Mucosa of descending colon (tissue), 3 donors: ENCODE data around the gene MLN. TPM values are rescaled to one million over a fixed set of nuclear protein-coding genes. Genes with fewer than 3 reads are reported as not detected.

Experiments used
- ATAC-seq: fragments of 200-7000 bp; cut with Tn5 transposase; one replicate; pipeline ENCODE4 v1.9.1; 2020; ENCODE audit warnings: mild to moderate bottlenecking, moderate library complexity
- DNase-seq, 3 donors: peaks; one replicate each; pipeline ENCODE4 v3.0.0-alpha.2; 2020
- H3K36me3 ChIP-seq: fragments of 200-600 bp; one replicate; pipeline ENCODE4 v1.8.0; 2021; ENCODE audit warnings: low read depth, mild to moderate bottlenecking
- H3K4me1 ChIP-seq: fragments of 200-600 bp; one replicate; pipeline ENCODE4 v1.8.0; 2021; ENCODE audit warnings: low read depth, mild to moderate bottlenecking
- H3K4me3 ChIP-seq: fragments of 200-600 bp; one replicate; pipeline ENCODE4 v1.8.0; 2021; ENCODE audit warnings: mild to moderate bottlenecking
- H3K9me3 ChIP-seq: fragments of 200-600 bp; one replicate; pipeline ENCODE4 v1.8.0; 2021; ENCODE audit warnings: mild to moderate bottlenecking
- intact Hi-C, 2 donors: fragments of 100-400 bp; cut with DNase I in 1 of 2; cut with micrococcal nuclease in 1 of 2; formaldehyde crosslinking; loops; one replicate each; pipeline versions ENCODE4 v1.11.0 to v1.11.1; 2022; cut with DNase I, micrococcal nuclease
- total RNA-seq, 3 donors: library from RNA; stranded (reverse); fragmentation: NEBNext Ultra II Directional in 2 of 3; extraction: Animal tissue kit (Norgen Biotek cat#: 25700) in 2 of 3; gene quantifications; one replicate each; pipeline versions ENCODE4 v1.2.1 to v1.2.4, GENCODE V29; 2021 to 2023
- TF ChIP-seq, protein P1 (sequence below): fragments of 200-600 bp; IDR thresholded peaks from one replicate; pipeline ENCODE4 v1.8.0; 2022; ENCODE audit warnings: antibody characterized with exemption, mild to moderate bottlenecking
- donor health status: DM: no; HTN: no; CAD: no; lungs with moderate emphysema.
- donor health status: DM: no; HTN: no; CAD: no.
- donor health status: DM: no; HTN: yes; CAD: no.

Gene MLN
- total RNA-seq, 3 donors from 2014 or later = not detected

DNA sequence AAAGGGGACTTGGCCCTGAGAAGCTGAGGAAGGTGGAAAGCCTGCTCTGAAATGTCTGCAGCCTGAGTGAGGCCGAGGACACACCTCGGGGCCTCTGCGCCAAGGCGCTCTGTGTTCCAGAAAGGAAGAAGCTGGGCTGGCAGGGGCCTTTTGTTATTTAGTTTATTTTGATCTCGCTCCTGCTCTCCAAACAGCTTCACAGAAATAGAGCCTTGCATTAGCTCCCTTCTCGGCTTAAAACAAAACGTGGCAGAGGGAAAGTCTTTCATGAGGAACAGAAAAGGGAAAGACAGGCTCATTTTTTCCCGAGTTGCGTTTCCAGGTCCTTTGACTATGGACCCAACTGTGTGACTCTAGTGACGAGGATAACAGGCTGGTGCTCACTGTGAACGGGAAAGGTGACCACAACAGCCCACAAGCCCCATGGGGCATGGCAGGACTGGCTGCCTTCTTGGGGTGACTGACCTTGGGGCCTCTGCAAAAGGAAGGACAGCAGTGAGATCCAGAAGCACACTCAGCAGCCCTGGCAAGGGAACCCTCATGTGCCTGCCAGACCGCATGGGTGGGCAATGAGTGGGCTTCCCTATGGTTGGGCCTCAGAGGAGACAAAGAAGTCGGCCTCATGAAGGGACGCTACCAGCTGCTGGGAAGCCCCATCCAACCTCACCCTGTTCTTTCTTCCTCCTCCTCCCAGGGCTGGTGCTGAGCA is 33.5 kb downstream of the MLN start:
- H3K36me3 ChIP-seq = peaks cover 11% of the 10 kb centered on the region
- peaks cover 6% of the 10 kb centered on the region for H3K4me1 ChIP-seq
- no peaks in the 10 kb centered on the region for H3K9me3 ChIP-seq
- DNase-seq (no peak), ATAC-seq (no peak)
- intact Hi-C loops = loop anchor here (5.0 to 10.0 kb wide), 2 partner anchors 255 to 257 kb away; no protein-coding TSS in a partner anchor
- no peak overlapping the region for H3K4me3 ChIP-seq
- TF ChIP-seq, protein P1, sequence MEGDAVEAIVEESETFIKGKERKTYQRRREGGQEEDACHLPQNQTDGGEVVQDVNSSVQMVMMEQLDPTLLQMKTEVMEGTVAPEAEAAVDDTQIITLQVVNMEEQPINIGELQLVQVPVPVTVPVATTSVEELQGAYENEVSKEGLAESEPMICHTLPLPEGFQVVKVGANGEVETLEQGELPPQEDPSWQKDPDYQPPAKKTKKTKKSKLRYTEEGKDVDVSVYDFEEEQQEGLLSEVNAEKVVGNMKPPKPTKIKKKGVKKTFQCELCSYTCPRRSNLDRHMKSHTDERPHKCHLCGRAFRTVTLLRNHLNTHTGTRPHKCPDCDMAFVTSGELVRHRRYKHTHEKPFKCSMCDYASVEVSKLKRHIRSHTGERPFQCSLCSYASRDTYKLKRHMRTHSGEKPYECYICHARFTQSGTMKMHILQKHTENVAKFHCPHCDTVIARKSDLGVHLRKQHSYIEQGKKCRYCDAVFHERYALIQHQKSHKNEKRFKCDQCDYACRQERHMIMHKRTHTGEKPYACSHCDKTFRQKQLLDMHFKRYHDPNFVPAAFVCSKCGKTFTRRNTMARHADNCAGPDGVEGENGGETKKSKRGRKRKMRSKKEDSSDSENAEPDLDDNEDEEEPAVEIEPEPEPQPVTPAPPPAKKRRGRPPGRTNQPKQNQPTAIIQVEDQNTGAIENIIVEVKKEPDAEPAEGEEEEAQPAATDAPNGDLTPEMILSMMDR = no peak

DNA sequence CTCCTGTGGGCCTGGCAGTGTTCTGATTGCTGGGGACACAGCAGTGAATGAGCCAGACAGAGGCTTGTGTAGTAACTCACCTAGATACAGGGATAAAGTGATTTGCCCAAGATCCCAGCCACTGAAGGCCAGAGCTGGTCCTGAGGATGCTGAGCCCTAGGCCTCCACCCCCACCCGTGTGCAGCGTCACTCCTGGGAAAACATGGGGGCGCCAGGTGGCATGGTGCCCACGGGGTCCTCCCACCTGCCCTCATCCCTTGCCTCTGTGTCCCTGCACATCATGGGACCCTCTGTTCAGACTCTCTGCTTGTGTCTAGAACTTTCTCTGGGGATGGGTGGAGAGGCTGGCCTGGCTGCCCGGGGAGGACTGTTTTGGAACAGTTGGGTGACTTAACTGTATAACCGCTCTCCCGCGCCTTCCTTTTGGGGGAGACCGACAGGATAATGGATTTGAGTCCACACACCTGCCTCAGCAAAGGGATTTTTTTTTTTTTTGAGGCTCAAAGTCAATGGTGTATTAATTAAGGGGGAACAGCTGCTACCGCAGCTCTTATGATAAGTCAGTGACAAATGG is 34.5 kb downstream of the MLN start:
- no peak for ATAC-seq
- TF ChIP-seq, protein P1 = no peak
- Histone ChIP-seq H3K4me1 (peaks cover 6% of the 10 kb centered on the region), H3K4me3 (no peak overlapping the region), H3K36me3 (peaks cover 5% of the 10 kb centered on the region), H3K9me3 (no peaks in the 10 kb centered on the region)
- DNase-seq = no peak
- intact Hi-C loops = loop anchor here (5.0 to 10.0 kb wide), 3 partner anchors 55 to 385 kb away; partner anchors contain the start of gene UQCC2 (in 1 of the 2)

DNA sequence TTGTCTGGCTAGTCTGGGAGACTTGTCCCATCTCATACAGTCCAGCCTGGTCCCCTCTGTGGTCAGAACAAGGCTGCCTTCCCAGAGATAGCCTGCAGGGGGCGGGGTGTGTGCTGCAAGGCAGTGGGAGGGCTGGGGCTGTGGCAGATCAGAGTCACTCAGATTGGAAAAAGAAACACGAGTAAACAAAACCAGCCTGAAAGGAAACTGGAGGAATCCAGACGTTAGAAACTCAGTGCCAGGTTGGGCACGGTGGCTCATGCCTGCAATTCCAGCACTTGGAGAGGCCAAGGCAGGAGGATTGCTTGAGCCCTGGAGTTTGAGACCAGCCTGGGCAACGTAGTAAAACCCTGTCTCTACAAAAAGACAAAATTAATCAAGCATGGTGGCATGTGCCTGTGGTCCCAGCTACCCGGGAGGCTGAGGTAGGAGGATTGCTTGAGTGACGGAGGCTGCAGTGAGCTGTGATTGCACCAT is 35.1 kb downstream of the MLN start:
- TF ChIP-seq, protein P1 = peak; percentile 77
- no peak overlapping the region for H3K4me3 ChIP-seq
- H3K9me3 ChIP-seq = no peaks in the 10 kb centered on the region
- peak; percentile 77 to 91 (median 88) for DNase-seq
- peaks cover 6% of the 10 kb centered on the region for H3K4me1 ChIP-seq
- H3K36me3 ChIP-seq = peaks cover 5% of the 10 kb centered on the region
- ATAC-seq = peak; percentile 82
- intact Hi-C loops = loop anchor here (5.0 to 10.0 kb wide), 3 partner anchors 54 to 386 kb away; partner anchors contain the start of gene UQCC2 (in 1 of the 2)

DNA sequence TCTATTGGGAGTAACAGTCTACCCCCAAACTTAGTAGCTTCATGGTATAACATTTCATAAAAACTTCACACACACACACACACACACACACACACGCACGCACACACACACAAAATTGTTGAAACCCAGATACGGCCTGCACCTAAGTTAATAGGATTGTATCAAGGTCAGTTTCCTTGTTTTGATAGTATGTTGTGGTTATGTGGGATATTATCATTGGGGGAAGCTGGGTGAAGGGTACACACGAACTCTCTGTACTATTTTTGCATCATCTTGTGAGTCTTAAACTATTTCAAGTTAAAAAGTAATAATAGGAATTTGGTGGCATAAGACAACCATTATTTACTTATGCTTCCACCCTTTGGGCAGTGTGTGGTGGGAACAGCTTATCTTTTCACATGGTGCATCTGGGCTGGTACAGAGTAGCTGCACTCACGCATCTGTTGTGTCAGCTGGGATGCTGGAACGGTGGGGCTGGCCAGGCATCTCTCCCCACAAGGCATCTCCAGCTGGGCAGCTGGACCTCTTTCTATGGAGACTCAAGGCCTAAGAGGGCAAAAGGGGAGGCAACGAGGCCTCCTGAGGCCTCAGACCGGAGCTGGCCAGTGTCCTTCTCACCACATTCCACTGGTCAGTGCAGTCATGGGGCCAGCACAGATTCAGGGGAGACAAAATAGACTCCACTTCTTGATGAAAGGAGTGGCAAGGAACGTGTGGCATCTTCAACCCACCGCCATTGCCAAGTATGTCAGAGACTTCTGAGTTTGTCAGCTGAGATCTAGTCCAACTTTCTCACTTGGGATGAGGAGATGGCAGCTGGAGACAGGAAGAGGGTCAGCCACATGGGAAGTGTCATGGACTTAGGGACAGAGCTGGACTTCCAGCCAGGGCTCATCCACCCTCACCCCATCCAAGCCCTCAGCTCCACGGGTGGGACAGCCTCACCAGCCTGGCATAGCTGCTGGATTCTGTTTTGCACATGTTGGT is 36.6 kb downstream of the MLN start:
- Histone ChIP-seq H3K36me3 (peaks cover under 1% of the 10 kb centered on the region), H3K4me1 (peaks cover 6% of the 10 kb centered on the region), H3K4me3 (no peak overlapping the region), H3K9me3 (no peaks in the 10 kb centered on the region)
- DNase-seq = no peak
- intact Hi-C loops = loop anchor here (5.0 to 10.0 kb wide), 3 partner anchors 52 to 388 kb away; partner anchors contain the start of gene UQCC2 (in 1 of the 2)
- no peak for ATAC-seq
- TF ChIP-seq, protein P1 = no peak

DNA sequence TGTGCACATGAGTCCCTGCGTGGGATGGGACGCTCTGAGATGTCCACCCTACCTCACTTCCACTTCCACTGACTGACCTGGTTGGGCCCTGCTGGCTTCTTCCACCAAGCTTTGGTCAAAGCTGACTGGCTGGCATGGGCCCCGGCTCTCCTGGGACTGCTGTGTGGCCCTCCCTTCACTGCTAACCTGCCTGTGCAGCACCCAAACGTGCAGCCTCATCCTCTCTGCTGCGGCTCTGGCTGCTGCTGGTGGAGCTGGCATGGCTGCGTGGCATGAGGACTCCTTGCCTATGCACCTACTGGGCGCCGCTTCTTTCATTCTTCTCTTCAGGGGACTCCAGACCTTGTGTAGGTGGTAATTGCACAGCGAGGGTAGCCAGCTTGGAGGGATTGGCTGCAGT is 38.4 kb downstream of the MLN start:
- no peak for ATAC-seq
- TF ChIP-seq, protein P1 = no peak
- Histone ChIP-seq H3K4me1 (peaks cover 8% of the 10 kb centered on the region), H3K36me3 (no peaks in the 10 kb centered on the region), H3K9me3 (no peaks in the 10 kb centered on the region), H3K4me3 (no peak overlapping the region)
- intact Hi-C loops = loop anchor here (5.0 to 10.0 kb wide), 3 partner anchors 51 to 389 kb away; partner anchors contain the start of gene UQCC2 (in 1 of the 2)
- no peak for DNase-seq
